Immature natural killer cell (primary cell): ENCODE data around the gene KRTAP19-3. TPM values are rescaled to one million over a fixed set of nuclear protein-coding genes. Genes with fewer than 3 reads are reported as not detected.
"Not testable (repeated sequence)": the region's sequence is repeated elsewhere in the genome, so short reads cannot be mapped to it uniquely, and the experiment has no call there.

Experiments used
- DNase-seq, 3 donors: peaks; one replicate each; pipeline ENCODE4 v3.0.0; 2022; ENCODE audit warnings: mixed read lengths in 1 of 3
- H3K27ac Mint-ChIP-seq, 6 donors: one replicate each; pipeline ENCODE4 v1.8.0; 2020; ENCODE audit warnings: mixed read lengths in 6 of 6, mild to moderate bottlenecking in 5 of 6, inconsistent platforms in 4 of 6, moderate library complexity in 3 of 6
- H3K27me3 Mint-ChIP-seq, 3 donors: one replicate each; pipeline ENCODE4 v1.8.0; 2020 to 2021; ENCODE audit warnings: low read depth in 3 of 3, mild to moderate bottlenecking in 3 of 3, mixed read lengths in 3 of 3, moderate library complexity in 3 of 3, inconsistent platforms in 1 of 3
- H3K36me3 Mint-ChIP-seq, 3 donors: one replicate each; pipeline ENCODE4 v1.8.0; 2020; ENCODE audit warnings: mixed read lengths in 3 of 3, inconsistent platforms in 2 of 3, mild to moderate bottlenecking in 2 of 3
- H3K4me1 Mint-ChIP-seq, 2 donors: one replicate each; pipeline ENCODE4 v1.8.0; 2020; ENCODE audit warnings: inconsistent platforms in 2 of 2, mild to moderate bottlenecking in 2 of 2, mixed read lengths in 2 of 2, moderate library complexity in 1 of 2
- H3K4me3 Mint-ChIP-seq, 5 donors: one replicate each; pipeline ENCODE4 v1.8.0; 2020; ENCODE audit warnings: mild to moderate bottlenecking in 5 of 5, mixed read lengths in 5 of 5, inconsistent platforms in 3 of 5, moderate library complexity in 3 of 5
- H3K9me3 Mint-ChIP-seq, 6 donors: one replicate each; pipeline ENCODE4 v1.8.0; 2020; ENCODE audit warnings: mild to moderate bottlenecking in 6 of 6, mixed read lengths in 6 of 6, inconsistent platforms in 4 of 6, moderate library complexity in 3 of 6
- polyA plus RNA-seq, 3 donors: library from polyadenylated mRNA; unstranded; fragments of 300-500 nt; fragmentation: Illumina TruSeq; gene quantifications; one replicate each; pipeline ENCODE4 v1.2.3, GENCODE V29; 2021

KRTAP19-3 gene
- not detected for polyA plus RNA-seq

DNA sequence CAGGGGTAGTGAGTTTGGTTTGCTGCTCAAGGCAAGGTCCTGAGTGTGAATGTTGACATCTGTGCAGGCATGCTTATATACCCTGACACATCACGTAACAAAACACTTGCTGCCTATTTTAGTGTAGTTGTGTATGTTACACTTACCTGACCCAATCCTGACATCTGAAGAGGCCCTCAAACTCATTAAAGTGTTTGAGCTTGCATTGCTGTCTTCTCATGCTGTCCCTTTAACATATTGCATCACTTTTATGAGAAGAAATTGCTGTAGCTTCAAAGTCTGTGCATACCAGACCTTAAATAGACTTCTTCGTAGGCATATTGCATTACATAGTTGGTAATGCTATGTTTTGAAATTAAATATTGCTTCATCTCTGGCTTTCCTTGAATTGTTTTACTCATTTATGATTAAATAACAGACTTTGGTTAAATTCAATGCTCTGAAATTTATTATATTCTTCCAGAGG lies at the start of gene KRTAP19-3:
KRTAP19-3 (minus strand) TSS at position 51 of the 466 bp plus-strand sequence. CDS start 56 bp downstream, outside the sequence.
- H3K36me3 Mint-ChIP-seq, result no peaks in the 10 kb centered on the region
- no peak within 1 kb of the TSS for H3K27ac Mint-ChIP-seq
- H3K4me1 Mint-ChIP-seq, result no peaks in the 10 kb centered on the region
- peaks cover 2 to 20% (median 12%) of the 10 kb centered on the region in 6 donors for H3K9me3 Mint-ChIP-seq
- peaks cover 0 to 2% (median 1%) of the 10 kb centered on the region in 3 donors for H3K27me3 Mint-ChIP-seq
- no peak within 1 kb of the TSS for H3K4me3 Mint-ChIP-seq
- DNase-seq, result no peak

DNA sequence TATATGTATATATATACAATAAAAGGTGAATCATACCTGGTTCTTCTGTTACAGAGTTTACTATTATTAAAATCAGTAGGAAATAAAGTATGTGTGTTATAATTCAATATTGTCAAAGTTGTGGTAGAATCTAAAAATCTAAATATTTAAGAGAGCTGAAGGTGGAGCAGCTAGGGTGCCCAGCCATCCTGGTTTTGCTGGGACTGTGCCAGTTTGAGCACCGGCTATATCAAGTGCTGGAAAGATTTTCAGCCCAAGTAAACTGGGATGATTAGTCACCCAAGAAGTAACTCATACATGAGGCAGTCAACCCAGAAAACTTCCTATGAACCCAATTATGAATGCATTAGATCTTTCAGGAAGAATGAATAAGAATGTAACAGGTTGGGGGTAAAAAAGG lies 27.1 kb upstream of the KRTAP19-3 start:
- DNase-seq, result no peak
- Mint-ChIP-seq H3K27ac (no peak overlapping the region), H3K4me1 (no peaks in the 10 kb centered on the region), H3K9me3 (peaks cover 3 to 37% (median 13%) of the 10 kb centered on the region in 6 donors), H3K27me3 (peaks cover 0 to 3% (median 0%) of the 10 kb centered on the region in 3 donors), H3K4me3 (no peak overlapping the region), H3K36me3 (no peaks in the 10 kb centered on the region)

DNA sequence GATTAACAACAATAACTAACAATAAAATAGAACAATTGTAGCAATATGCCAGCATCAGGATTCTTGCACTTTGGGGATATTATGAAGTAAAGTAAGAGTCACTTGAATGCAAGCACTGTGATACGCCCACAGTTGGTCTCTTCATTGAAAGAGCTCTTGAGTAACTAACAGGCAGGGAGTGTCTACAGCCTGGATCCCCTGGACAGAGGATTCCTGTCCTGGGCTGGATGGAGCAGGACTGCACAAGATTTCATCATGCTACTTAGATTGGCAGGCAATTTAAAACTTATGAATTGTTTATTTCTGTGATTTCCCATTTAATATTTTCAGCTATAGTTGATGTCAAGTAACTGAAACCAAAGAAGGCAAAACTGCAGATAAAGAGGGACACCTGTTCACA lies 23.9 kb upstream of the KRTAP19-3 start:
- Mint-ChIP-seq H3K27ac (no peak overlapping the region), H3K4me3 (no peak overlapping the region), H3K4me1 (no peaks in the 10 kb centered on the region), H3K36me3 (no peaks in the 10 kb centered on the region), H3K9me3 (peaks cover 3 to 37% (median 14%) of the 10 kb centered on the region in 6 donors), H3K27me3 (no peaks in the 10 kb centered on the region)
- no peak for DNase-seq

DNA sequence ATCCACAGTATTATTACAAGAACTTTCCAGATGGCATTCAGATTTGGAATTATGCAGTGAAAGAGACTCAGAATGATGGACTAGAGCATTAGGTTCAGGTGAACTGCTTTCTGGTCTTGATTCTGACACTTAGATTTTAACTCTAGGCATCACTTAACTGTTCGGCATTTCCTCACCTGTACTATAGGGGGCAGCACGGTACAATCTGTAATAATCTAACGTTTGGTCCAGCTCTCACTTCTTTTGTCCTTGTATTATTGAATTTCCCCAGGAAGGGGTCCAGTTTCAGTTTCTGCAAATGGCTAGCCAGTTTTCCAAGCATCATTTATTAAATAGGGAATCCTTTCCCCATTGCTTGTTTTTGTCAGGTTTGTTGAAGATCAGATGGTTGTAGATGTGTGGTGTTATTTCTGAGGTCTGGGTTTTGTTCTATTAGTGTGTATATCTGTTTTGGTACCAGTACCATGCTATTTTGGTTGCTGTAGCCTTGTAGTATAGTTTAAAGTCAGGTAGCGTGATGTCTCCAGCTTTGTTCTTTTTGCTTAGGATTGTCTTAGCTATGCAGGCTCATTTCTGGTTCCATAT lies 13.9 kb upstream of the KRTAP19-3 start:
- peaks cover 11 to 29% (median 20%) of the 10 kb centered on the region in 6 donors for H3K9me3 Mint-ChIP-seq
- not testable (repeated sequence) for H3K36me3 Mint-ChIP-seq, DNase-seq, H3K27me3 Mint-ChIP-seq, H3K4me1 Mint-ChIP-seq, H3K27ac Mint-ChIP-seq, H3K4me3 Mint-ChIP-seq

DNA sequence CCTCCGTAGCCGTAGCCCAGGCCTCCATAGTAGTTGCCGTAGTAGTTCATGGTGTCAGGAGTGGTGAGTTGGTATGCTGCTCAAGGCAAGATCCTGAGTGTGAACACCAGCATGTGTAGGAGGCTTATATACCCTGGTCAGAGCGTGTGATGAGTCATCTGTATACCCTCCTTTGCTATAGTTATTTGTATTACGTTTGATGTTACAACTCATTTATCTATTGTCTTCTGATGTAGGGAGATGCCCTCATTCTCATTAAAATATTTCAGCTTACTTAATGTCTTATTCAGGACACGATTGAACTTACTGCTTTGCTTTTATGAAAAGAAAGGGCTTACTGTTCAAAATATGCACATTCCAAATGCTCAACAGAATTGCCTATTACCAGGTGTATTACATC lies 10.2 kb upstream of the KRTAP19-3 start, which contains the start of gene KRTAP19-5:
KRTAP19-5 (minus strand) TSS at position 101 of the 400 bp plus-strand sequence; CDS start at position 50, 51 bp downstream.
- Mint-ChIP-seq H3K4me1 (no peaks in the 10 kb centered on the region), H3K4me3 (no peak within 1 kb of the TSS), H3K27me3 (no peaks in the 10 kb centered on the region), H3K27ac (no peak within 1 kb of the TSS), H3K36me3 (no peaks in the 10 kb centered on the region), H3K9me3 (peaks cover 8 to 28% (median 19%) of the 10 kb centered on the region in 6 donors)
- no peak for DNase-seq

DNA sequence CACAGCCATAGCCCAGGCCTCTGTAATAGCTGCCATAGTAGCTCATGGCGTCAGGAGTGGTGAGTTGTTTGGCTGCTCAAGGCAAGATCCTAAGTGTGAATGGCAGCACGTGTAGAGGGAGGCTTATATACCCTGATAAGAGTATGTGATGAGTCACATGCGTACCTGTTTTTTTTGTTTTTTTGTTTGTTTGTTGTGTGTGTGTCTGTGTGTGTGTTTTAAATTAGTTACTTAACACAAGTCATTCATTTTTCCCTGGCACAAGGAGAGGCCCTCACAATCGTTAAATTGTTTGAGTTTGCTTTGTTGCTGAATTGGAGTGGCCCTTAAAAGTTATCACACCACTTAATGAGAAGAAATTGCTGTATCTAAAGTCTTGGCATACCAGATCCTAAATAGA lies 5.3 kb upstream of the KRTAP19-3 start, which contains the start of gene KRTAP19-4:
KRTAP19-4 (minus strand) TSS at position 101 of the 400 bp plus-strand sequence; CDS start at position 46, 55 bp downstream.
- H3K4me3 Mint-ChIP-seq, result no peak within 1 kb of the TSS
- DNase-seq, result no peak
- H3K27ac Mint-ChIP-seq, result no peak within 1 kb of the TSS

DNA sequence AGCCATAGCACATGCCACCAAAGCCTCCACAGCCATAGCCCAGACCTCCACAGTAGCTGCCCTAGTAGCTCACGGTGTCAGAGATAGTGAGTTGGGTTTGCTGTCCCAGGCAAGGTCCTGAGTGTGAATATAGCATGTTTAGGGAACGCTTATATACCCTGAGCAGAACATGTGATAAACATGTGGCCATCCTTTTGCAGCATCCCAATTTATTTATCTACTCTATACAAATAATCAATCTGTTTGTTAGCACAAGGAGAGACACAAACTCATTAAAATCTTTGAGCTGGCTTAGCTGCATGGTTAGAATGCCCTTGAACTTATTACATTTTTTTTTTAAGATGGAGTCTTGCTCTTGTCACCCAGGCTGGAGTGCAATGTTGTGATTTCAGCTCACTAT lies 4.5 kb downstream of the KRTAP19-3 start, which contains the start of gene KRTAP19-2:
KRTAP19-2 (minus strand) TSS at position 101 of the 400 bp plus-strand sequence; CDS start at position 13, 88 bp downstream.
- Mint-ChIP-seq H3K36me3 (peaks cover 0 to 4% (median 0%) of the 10 kb centered on the region in 3 donors), H3K27me3 (peaks cover 0 to 2% (median 1%) of the 10 kb centered on the region in 3 donors), H3K9me3 (peaks cover 0 to 36% (median 18%) of the 10 kb centered on the region in 6 donors), H3K4me3 (no peak within 1 kb of the TSS), H3K4me1 (no peaks in the 10 kb centered on the region), H3K27ac (no peak within 1 kb of the TSS)
- DNase-seq, result no peak

More for the DNA sequence above, 5.3 kb upstream of the KRTAP19-3 start, which contains the start of gene KRTAP19-4:
- Mint-ChIP-seq H3K4me1 (no peaks in the 10 kb centered on the region), H3K27me3 (no peaks in the 10 kb centered on the region), H3K36me3 (no peaks in the 10 kb centered on the region), H3K9me3 (peaks cover 2 to 11% (median 8%) of the 10 kb centered on the region in 6 donors)

DNA sequence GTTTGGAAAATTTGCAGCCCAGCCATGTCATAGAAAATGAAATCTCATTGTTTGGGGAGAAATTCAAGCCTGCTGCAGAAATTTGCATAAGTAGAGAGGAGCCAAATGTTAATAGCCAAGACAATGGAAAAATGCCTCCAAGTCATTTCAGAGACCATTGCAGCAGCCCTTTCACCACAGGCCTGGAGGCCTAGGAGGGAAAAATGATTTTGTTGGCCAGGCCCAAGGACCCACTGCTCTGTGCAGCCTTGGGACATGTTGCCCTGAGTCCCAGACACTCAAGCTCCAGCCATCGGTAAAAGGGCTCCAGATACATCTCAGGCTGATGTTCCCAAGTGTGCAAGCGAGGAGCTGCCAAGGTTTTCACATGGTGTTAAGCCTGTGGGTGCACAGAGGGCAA lies 5.6 kb downstream of the KRTAP19-3 start:
- peaks cover 2 to 29% (median 18%) of the 10 kb centered on the region in 6 donors for H3K9me3 Mint-ChIP-seq
- peaks cover 0 to 2% (median 1%) of the 10 kb centered on the region in 3 donors for H3K27me3 Mint-ChIP-seq
- peaks cover 0 to 4% (median 0%) of the 10 kb centered on the region in 3 donors for H3K36me3 Mint-ChIP-seq
- H3K4me3 Mint-ChIP-seq, result no peak overlapping the region
- H3K4me1 Mint-ChIP-seq, result no peaks in the 10 kb centered on the region
- DNase-seq, result no peak
- no peak overlapping the region for H3K27ac Mint-ChIP-seq

DNA sequence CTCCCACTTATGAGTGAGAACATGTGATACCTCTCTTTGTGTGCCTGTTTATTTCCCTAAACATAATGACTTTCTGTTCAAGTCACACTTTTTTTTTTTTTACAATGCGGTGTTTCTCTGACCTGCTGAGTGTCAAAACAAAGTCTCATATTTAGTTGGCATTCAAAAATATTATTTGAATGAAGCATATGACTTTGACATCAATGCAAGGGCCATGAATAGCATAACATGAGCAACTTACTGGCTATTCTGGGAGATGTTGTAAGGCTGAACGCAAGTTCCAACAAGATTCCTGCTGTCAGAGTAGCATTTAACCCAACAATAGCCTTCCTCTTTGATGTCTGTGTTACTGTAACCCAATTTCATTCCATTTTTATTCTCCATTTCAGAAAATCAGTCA lies 9.7 kb downstream of the KRTAP19-3 start:
- H3K27me3 Mint-ChIP-seq, result no peaks in the 10 kb centered on the region
- H3K4me1 Mint-ChIP-seq, result no peaks in the 10 kb centered on the region
- no peak overlapping the region for H3K4me3 Mint-ChIP-seq
- H3K9me3 Mint-ChIP-seq, result peaks cover 5 to 28% (median 15%) of the 10 kb centered on the region in 6 donors
- no peak for DNase-seq
- H3K27ac Mint-ChIP-seq, result no peak overlapping the region
- H3K36me3 Mint-ChIP-seq, result peaks cover 0 to 4% (median 0%) of the 10 kb centered on the region in 3 donors

DNA sequence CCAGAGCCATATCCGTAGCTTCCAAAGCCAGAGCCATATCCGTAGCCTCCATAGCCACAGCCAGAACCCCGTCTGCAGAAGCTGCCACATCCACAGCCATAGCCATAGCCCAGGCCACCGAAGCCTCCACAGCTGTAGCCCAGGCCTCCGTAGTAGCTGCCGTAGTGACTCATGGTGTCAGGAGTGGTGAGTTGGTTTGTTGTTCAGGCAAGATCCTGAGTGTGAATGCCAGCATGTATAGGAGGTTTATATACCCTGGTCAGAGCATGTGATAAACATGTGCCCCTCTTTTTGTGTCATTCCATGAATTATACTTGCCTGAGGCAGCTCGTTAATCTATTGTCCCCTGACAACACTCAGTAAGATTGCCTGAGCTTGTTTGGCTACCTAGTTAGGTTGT lies 11.7 kb downstream of the KRTAP19-3 start, which contains the start of gene KRTAP19-1:
KRTAP19-1 (minus strand) TSS at position 223 of the 400 bp plus-strand sequence; CDS start at position 173, 50 bp downstream.
- H3K4me1 Mint-ChIP-seq, result no peaks in the 10 kb centered on the region
- no peaks in the 10 kb centered on the region for H3K27me3 Mint-ChIP-seq

DNA sequence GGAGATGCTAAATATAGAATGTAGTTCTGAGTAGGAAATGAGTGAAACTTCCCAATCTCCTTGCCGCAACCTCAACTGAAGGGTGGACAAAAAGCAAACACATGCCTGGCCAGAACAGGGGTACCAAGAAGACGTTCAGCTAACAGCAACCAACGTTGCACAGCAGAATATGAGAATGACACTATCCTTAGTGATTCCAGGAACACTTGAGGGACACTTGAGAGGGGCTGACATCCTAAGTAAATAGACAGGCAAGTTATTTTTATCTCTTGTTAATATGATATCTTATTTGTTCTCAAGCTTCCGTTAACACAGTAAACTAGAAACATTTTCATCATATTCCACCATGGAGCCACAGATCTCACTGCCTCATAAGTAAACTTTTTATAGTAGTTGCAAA lies 12.6 kb downstream of the KRTAP19-3 start:
- H3K27me3 Mint-ChIP-seq, result no peaks in the 10 kb centered on the region
- no peak for DNase-seq
- no peak overlapping the region for H3K27ac Mint-ChIP-seq
- no peaks in the 10 kb centered on the region for H3K36me3 Mint-ChIP-seq
- no peaks in the 10 kb centered on the region for H3K4me1 Mint-ChIP-seq
- H3K9me3 Mint-ChIP-seq, result peaks cover 0 to 17% (median 8%) of the 10 kb centered on the region in 6 donors
- H3K4me3 Mint-ChIP-seq, result no peak overlapping the region

More for the DNA sequence above, 11.7 kb downstream of the KRTAP19-3 start, which contains the start of gene KRTAP19-1:
- Mint-ChIP-seq H3K9me3 (peaks cover 0 to 14% (median 6%) of the 10 kb centered on the region in 6 donors), H3K36me3 (no peaks in the 10 kb centered on the region), H3K27ac (no peak within 1 kb of the TSS), H3K4me3 (no peak within 1 kb of the TSS)
- DNase-seq, result no peak

DNA sequence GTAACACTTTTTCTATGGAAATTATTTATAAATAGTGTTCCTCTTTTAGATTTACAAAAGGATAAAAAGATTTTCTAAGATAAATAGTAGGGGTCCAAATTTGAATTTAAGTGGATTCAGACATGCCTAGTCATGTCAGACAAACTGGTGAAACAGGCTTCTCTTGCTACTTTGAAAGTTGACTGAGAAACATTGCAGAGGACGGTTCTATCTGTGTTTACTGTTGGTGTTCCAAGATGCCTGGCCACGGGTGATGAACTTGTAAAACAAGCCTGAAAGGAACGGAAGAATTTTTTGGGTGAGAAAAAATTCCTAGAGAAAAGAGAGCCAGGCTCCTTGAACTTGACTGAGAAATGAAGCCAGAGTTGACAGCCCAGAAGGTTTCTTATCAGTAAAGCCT lies 13.8 kb downstream of the KRTAP19-3 start:
- Mint-ChIP-seq H3K9me3 (peaks cover 3 to 24% (median 11%) of the 10 kb centered on the region in 6 donors), H3K4me3 (no peak overlapping the region), H3K27ac (no peak overlapping the region), H3K27me3 (no peaks in the 10 kb centered on the region), H3K36me3 (no peaks in the 10 kb centered on the region), H3K4me1 (no peaks in the 10 kb centered on the region)
- DNase-seq, result no peak

DNA sequence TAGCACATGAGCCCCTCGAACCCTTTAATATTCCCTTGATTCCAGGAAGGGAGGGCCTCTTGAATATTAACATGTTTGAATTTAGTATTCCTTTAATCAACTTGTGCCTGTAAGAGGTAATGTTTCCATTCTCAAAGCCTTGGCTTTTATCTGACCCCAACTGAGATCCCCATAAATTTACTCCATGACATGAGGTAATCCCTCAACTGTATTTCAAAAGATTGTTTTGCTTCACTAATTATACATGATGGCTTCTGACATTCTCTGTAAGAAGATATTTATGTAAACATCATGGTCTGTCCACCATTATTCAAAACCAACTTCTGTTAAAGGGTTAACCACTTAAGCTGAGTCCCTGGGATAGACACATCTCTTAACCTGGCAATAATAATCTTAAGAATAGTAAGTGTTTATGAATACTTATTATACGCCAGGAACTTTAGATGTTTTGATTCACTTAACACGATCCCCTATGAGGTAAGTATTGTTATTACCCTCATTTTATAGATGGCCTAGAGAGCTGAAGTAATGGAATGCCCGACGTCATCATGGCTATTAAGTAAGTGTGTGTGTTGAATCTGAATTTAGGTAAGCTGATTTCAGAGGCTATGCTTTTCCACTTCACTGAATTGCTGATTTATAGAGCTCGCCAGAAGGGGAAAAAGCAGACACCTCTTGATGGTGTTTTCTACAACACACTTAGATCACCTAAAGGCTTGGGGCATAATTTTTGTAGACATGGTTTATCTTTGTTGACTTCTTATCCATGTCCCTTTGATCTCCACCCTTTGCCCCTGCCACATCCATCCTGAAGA lies 22.7 kb downstream of the KRTAP19-3 start:
- Mint-ChIP-seq H3K4me3 (no peak overlapping the region), H3K27ac (no peak overlapping the region), H3K9me3 (peaks cover 2 to 24% (median 7%) of the 10 kb centered on the region in 6 donors)

More for the DNA sequence above, 22.7 kb downstream of the KRTAP19-3 start:
- H3K36me3 Mint-ChIP-seq, result no peaks in the 10 kb centered on the region
- no peak for DNase-seq
- H3K4me1 Mint-ChIP-seq, result no peaks in the 10 kb centered on the region
- no peaks in the 10 kb centered on the region for H3K27me3 Mint-ChIP-seq
